Activated CD4-positive, alpha-beta T cell treated with anti-CD3 and anti-CD28 coated beads, Interleukin-2, amount 50 U/mL, for 48 hours (primary cell): ENCODE measurements around the gene OAF.

Experiments
- DNase-seq, 2 experiments: peaks; one replicate each; pipeline ENCODE4 v3.0.0-alpha.2; 2020

The OAF gene

GRCh38 chr11:120205596-120206161 is 5.2 kb upstream of the OAF start:
- DNase-seq, result no peak

GRCh38 chr11:120207512-120207911 is 3.3 kb upstream of the OAF start:
- DNase-seq, result no peak

DNA sequence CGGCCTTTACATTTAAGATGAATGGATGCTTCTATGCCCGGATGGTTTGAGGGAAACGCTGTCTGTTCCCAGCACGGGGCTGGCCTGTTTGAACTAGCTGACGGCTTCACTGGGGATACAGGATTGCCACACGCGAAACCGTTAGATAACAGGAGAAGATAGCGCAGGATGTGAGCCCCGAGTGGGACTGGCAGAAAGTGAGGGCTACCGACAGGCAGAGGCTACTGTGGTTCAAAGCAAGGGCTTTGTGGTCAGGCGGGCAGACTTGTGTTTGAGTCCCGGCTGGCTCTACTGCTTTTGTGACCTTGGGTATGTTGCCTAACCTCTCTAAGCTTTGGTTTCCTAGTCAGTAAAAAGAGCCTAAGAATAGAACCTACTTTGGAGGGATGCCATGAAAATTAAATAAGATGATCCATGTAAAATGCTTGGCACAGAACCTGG is 2.8 kb upstream of the OAF start:
- no peak for DNase-seq

GRCh38 chr11:120208777-120209176 is 2.1 kb upstream of the OAF start:
- DNase-seq, result no peak

- peak in 1 of 2 experiments; percentile 15 for DNase-seq
These were observed 846 bp upstream of the OAF start for GRCh38 chr11:120209746-120210625.

DNA sequence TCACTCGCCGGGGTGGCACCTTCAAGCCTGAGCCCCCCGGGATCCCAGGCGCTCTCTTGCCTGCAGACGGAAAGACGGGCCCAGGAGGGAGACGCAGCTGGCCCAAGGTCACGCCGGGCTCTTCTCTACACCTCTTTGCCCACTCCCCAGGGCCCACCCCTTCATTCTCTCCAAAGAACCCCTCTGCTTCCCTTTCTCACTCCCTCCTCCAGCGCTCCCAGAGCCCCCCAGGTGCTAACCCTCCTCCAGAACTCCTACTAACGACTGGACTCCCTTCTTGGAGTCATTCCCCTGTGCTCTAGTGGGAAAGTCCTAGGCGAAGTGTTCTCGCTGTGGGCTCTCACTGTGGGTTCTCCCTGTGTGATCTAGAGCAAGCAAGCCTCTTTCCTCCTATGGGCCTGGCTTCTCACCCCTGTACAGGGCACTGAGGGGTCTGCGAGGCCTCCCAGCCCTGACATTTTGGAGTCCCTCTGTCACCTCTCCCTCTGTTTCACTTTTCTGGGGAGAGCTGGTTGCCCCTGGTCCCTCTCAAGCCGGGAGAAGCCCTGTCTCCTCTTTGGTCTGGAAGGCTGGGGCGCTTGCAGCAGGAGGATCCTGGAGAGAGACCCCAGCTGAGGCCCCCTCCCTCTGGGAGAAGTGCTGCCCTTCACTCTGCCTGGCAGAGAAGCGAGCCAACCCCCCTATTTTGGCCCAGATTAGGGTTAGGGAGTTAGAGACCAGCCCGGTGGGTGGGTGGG is 858 bp downstream of the OAF start:
- DNase-seq, result no peak

DNA sequence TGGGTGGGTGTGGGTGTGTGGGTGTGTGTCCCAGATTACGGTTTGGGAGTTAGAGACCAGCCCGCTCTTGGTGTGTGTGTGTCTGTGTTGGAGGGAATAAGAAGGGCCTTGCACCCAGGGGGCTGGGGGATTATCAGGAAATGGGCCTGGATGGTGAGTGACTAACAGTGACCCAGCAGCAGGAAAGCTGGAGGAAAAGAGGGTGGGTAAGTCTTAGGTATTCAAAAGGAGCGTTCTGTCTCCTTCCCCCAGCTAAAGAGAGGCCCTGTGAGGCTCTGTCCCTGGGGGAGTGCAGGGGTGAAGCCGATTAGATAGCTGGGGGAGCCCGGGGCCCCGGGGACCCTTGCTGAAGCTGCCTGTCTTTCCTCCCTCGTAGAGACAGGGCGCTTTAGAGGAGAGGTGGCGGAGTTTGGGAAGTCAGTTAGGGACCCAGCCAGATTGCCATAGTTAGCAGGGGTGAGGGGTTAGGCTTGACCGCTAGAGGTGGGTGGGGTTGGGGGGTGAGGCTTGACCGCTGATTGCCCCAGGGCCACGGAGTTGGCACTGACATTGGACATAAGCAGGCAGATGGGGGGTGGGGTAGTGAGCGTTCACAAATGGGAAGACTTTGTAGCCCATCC is 1.5 kb downstream of the OAF start:
- no peak for DNase-seq

DNA sequence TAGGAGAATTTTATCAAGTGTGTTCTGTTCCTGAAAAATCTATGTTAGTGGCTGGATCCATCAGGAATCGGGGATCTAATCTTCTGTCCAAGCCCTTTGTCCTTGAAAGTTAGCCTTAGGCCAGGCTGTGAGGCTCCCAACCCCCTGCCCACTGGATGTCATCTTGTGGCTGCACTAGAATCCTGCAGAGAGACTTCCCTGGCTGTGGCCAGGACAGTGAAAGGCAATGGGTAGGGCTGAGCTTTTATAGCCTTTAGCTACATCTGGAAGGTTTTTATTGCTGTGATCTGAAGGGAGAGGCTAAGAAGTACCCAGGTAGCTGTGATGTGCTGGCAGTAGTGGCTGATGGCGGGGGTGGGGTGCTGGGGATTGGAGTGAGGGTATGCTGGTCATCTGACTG is 2.1 kb downstream of the OAF start:
- DNase-seq, result no peak

- no peak for DNase-seq
These were observed 3.7 kb downstream of the OAF start for GRCh38 chr11:120214581-120214980.

DNA sequence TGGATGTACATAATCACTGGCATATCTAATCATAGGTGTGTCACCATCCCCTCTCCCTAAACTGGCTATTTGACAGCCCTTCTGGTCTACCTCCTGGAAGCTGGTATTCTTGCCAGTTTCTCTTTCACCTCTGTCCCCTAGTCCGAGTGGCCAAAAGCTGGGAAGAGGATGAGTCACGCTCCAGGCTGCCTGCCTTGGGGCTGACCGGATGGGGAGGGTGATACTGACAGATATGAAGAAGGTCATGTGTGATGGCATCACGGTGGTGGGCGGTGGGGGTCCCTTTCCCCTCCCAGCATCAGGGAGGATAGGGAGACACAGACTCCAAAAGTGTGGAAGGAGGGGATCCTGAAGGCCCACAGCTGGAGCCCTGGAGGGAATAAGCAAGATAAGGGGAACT is 4.8 kb downstream of the OAF start:
- no peak for DNase-seq

GRCh38 chr11:120216426-120217102 is 5.7 kb downstream of the OAF start:
- DNase-seq, result no peak

DNA sequence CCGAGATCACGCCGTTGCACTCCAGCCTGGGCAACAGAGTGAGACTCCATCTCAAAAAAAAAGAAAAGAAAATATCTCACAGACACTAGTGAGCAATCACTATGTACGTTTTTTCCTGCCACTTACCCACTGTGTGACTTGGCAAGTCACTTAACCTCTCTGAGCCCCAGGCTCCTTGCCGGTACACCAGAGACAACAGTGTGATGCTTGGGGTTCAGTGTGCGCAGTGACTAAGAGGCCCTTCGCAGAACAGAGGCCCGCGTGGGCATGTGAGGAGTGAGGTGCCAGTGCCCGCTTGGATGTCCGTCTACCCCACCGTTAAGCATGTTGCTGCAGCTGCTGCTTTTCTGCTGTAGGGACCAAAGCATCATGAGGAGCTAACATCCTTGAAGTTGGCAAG is 6.7 kb downstream of the OAF start:
- no peak for DNase-seq

GRCh38 chr11:120217941-120218694 is 7.3 kb downstream of the OAF start:
- DNase-seq, result no peak

- no peak for DNase-seq
These were observed 7.8 kb downstream of the OAF start for GRCh38 chr11:120218695-120219033.

- DNase-seq, result no peak
These were observed 8.6 kb downstream of the OAF start for GRCh38 chr11:120219232-120219937.

- no peak for DNase-seq
These were observed 9.3 kb downstream of the OAF start for GRCh38 chr11:120219938-120220746.

- no peak for DNase-seq
These were observed 9.9 kb downstream of the OAF start for GRCh38 chr11:120220747-120221037.

DNA sequence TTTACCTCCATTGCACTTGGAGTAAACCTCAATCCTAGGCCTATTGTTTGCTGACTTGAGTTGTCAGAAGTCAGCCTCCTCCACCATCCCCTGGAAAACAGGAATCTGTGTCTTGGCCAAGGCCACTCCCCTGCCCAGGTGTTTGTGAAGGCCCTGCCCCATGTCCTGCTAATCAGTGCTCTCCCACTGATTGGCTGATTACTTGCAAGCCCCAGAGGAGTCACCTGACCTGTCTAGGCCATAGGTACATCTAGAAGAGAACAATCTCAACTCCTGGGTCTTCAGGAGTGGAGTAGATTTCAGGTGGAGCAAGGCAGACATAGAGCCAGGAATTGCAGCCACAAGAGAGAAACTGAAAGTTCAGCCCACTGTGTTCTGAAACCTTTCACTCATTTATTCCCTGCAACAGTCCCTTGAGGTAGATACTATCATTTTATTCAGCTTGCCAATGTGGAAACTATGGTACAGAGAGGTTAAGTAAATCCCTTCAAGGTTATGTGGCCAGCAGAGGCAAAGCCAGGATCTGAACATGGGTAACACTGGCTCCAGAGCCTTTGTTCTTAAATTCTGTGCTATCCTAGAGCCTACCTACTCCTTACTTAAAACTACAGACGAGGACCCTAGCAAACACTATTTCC is 10.4 kb downstream of the OAF start:
- no peak for DNase-seq

DNA sequence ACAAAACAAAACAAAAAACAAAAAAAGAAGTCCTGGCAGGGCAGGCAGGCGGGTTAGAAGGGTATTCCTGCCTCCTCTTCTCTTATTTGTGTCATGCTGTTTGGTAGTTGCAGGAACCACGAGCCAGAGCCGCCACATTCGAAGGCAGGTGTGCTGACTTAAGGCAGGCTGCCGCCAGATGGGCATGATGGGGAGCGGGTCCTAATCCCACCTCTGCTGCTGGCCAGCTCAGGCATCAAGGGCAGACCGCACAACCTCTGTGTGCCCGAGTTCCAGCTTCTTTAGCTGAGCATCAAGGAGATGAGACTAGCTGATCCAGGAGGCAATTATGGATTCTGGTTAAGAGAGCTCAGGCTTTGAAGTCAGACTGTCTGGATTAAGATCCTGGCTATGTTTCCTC is 12.1 kb downstream of the OAF start:
- no peak for DNase-seq

DNA sequence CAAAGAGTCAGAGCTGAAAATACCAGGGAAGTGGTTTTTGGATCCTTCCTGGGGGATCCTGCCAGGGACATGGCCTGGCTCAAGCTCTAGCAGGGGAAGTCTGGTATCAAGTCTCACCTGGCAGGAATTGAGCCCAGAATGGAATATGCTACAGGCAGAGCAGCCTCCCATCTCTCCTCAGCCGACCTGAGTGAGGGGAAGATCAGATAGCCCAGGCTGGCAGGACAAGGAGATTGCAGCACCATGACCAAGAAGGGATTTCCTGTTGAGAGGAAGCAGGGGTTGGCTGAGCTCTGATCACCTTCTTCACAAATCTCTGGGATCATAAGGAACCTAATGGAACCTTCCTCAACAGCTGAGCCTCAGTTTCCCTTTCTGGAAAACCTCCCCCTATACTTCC is 13.0 kb downstream of the OAF start:
- no peak for DNase-seq
